WTC11 (cell line): ENCODE data around the gene SNX9. TPM values are rescaled to one million over a fixed set of nuclear protein-coding genes. Genes with fewer than 3 reads are reported as not detected.

Experiments
- AFF4 ChIP-seq: sonication (generic); formaldehyde crosslinking; IDR thresholded peaks from 2 replicates; pipeline ENCODE4 v1.8.1; 2023; ENCODE audit warnings: mild to moderate bottlenecking, missing genetic modification reagents, borderline replicate concordance
- FOXK1 ChIP-seq: sonication (generic); formaldehyde crosslinking; IDR thresholded peaks from 2 replicates; pipeline ENCODE4 v1.8.0; 2022; ENCODE audit warnings: mild to moderate bottlenecking, moderate library complexity, missing genetic modification reagents
- FOXP4 ChIP-seq: sonication (generic); formaldehyde crosslinking; IDR thresholded peaks from 2 replicates; pipeline ENCODE4 v1.8.0; 2022; ENCODE audit warnings: mild to moderate bottlenecking, missing genetic modification reagents
- IRF1 ChIP-seq: sonication (generic); formaldehyde crosslinking; IDR thresholded peaks from 2 replicates; pipeline ENCODE4 v1.8.0; 2023; ENCODE audit warnings: missing genetic modification reagents
- MAX ChIP-seq: sonication (generic); formaldehyde crosslinking; IDR thresholded peaks from 2 replicates; pipeline ENCODE4 v1.8.0; 2022; ENCODE audit warnings: mild to moderate bottlenecking, missing genetic modification reagents
- MLX ChIP-seq: sonication (generic); formaldehyde crosslinking; IDR thresholded peaks from 2 replicates; pipeline ENCODE4 v1.8.1; 2023; ENCODE audit warnings: mild to moderate bottlenecking, missing genetic modification reagents, moderate library complexity
- MYBL2 ChIP-seq: sonication (generic); formaldehyde crosslinking; IDR thresholded peaks from 2 replicates; pipeline ENCODE4 v1.8.1; 2023; ENCODE audit warnings: mild to moderate bottlenecking, moderate library complexity, missing genetic modification reagents
- RELA ChIP-seq: sonication (generic); formaldehyde crosslinking; IDR thresholded peaks from 2 replicates; pipeline ENCODE4 v1.8.1; 2022; ENCODE audit warnings: missing genetic modification reagents, mild to moderate bottlenecking, borderline replicate concordance
- TCF7 ChIP-seq: sonication (generic); formaldehyde crosslinking; IDR thresholded peaks from 2 replicates; pipeline ENCODE4 v1.8.0; 2022; ENCODE audit warnings: mild to moderate bottlenecking, low read depth, missing genetic modification reagents, moderate library complexity
- TEAD1 ChIP-seq: sonication (generic); formaldehyde crosslinking; IDR thresholded peaks from 2 replicates; pipeline ENCODE4 v1.8.0; 2022; ENCODE audit warnings: mild to moderate bottlenecking, missing genetic modification reagents
- TEAD4 ChIP-seq: sonication (generic); formaldehyde crosslinking; IDR thresholded peaks from 2 replicates; pipeline ENCODE4 v1.8.0; 2022; ENCODE audit warnings: mild to moderate bottlenecking, missing genetic modification reagents
- ZMAT4 ChIP-seq: fragments of 250-450 bp; sonication (Bioruptor Pico); IDR thresholded peaks from 2 replicates; pipeline ENCODE4 v1.9.0; 2021; ENCODE audit warnings: mild to moderate bottlenecking
- ZNF138 ChIP-seq: sonication (generic); formaldehyde crosslinking; conservative IDR thresholded peaks from 2 replicates; pipeline ENCODE4 v1.8.1; 2022; ENCODE audit warnings: mild to moderate bottlenecking, moderate library complexity, missing genetic modification reagents
- ZNF232 ChIP-seq: sonication (generic); formaldehyde crosslinking; IDR thresholded peaks from 2 replicates; pipeline ENCODE4 v1.8.0; 2022; ENCODE audit warnings: mild to moderate bottlenecking, missing genetic modification reagents
- ZNF263 ChIP-seq: sonication (generic); formaldehyde crosslinking; IDR thresholded peaks from 2 replicates; pipeline ENCODE4 v1.8.1; 2022; ENCODE audit warnings: low read depth, mild to moderate bottlenecking, moderate library complexity, missing genetic modification reagents
- ZNF396 ChIP-seq: fragments of 250-450 bp; sonication (Bioruptor Pico); IDR thresholded peaks from 2 replicates; pipeline ENCODE4 v1.8.0; 2021; ENCODE audit warnings: mild to moderate bottlenecking, moderate library complexity, borderline replicate concordance
- ZNF423 ChIP-seq: fragments of 250-450 bp; sonication (Bioruptor Pico); IDR thresholded peaks from 2 replicates; pipeline ENCODE4 v2.1.2; 2022; ENCODE audit warnings: mild to moderate bottlenecking, moderate library complexity
- total RNA-seq: library from RNA; stranded (reverse); gene quantifications from 3 replicates; pipeline ENCODE4 v1.2.3, GENCODE V29; 2021

Gene SNX9
- total RNA-seq, 1 experiment from 2014 or later, result 35.0 TPM

GRCh38 chr6:157822245-157823000 lies 623 bp upstream of the SNX9 start (continued):
- TF ChIP-seq MAX (CRISPR knock-in tag) (peak; percentile 58; the same call in 1 of the 2 replicates), TEAD4 (CRISPR knock-in tag) (no peak), ZNF423 (CRISPR knock-in tag) (peak; percentile 10; the same call in 1 of the 2 replicates), AFF4 (CRISPR knock-in tag) (no peak), MYBL2 (no peak), FOXK1 (CRISPR knock-in tag) (peak; percentile 24; the same call in 1 of the 2 replicates), TCF7 (CRISPR knock-in tag) (no peak), RELA (CRISPR knock-in tag) (0 out of 2 replicates have a peak, but pooled peaks have one; percentile 35), ZNF232 (no peak), ZNF263 (CRISPR knock-in tag) (no peak), FOXP4 (CRISPR knock-in tag) (0 out of 2 replicates have a peak, but pooled peaks have one; percentile 26), MLX (CRISPR knock-in tag) (no peak), ZNF138 (CRISPR knock-in tag) (no peak), ZNF396 (CRISPR knock-in tag) (no peak), ZMAT4 (no peak), IRF1 (CRISPR knock-in tag) (no peak), TEAD1 (CRISPR knock-in tag) (no peak)
- TF ChIP-seq, all 79 proteins: peak for 9
